Gastrocnemius medialis (tissue), 4 donors: Measurements from ENCODE around the gene BCL2L1.

Experiments
- CTCF ChIP-seq, 5 experiments: fragments of 450-650 bp in 3 of 5; fragments of 200-600 bp in 2 of 5; sonication (generic) in 2 of 5; IDR thresholded peaks in 4 of 5; conservative IDR thresholded peaks in 1 of 5; 1 replicate in 4 of 5; 2 replicates in 1 of 5; pipeline ENCODE4 v1.5.1; 2016 to 2019; ENCODE audit warnings: antibody characterized with exemption in 5 of 5, mild to moderate bottlenecking in 3 of 5, moderate library complexity in 3 of 5
- POLR2A ChIP-seq, 2 donors: fragments of 450-650 bp; IDR thresholded peaks; one replicate each; pipeline ENCODE4 v1.6.1; 2017; ENCODE audit warnings: antibody characterized with exemption in 2 of 2, mild to moderate bottlenecking in 2 of 2, moderate library complexity in 2 of 2

- no peak for TF ChIP-seq POLR2A (IDR thresholded peaks at IDR 0.05)
- TF ChIP-seq CTCF (IDR thresholded peaks at IDR 0.05 in 4 of 5, conservative IDR thresholded peaks at IDR 0.05 in 1 of 5): no peak
Observed at GRCh38 chr20:31676609-31676989, 46.1 kb downstream of the BCL2L1 start.
